ENCODE measurements around the gene STK39. TPM values are rescaled to one million over a fixed set of nuclear protein-coding genes. Genes with fewer than 3 reads are reported as not detected.

Gene STK39
- total RNA-seq, 1 experiment from 2014 or later: 2.9 TPM

GRCh38 chr2:167937403-167937802, 310.0 kb downstream of the STK39 start:
- ChIA-PET POLR2A (no interaction called here), CTCF (interaction anchor here (0.6 kb wide), 1 partner anchor 181 kb away, joined by 3 read pairs; no protein-coding TSS in a partner anchor)
- no peak overlapping the region for H3K27ac Mint-ChIP-seq (ENCODE audit: unreplicated experiment)
- Histone ChIP-seq H3K27me3 (replicated peaks; ENCODE audit: control insufficient read depth, insufficient read depth, low read length) (no peaks in the 10 kb centered on the region; the same call in 1 of the 2 replicates), H3K4me3 (ENCODE audit: low read depth, low read length) (no peak overlapping the region), H3K4me1 (no peaks in the 10 kb centered on the region), H3K9me3 (no peaks in the 10 kb centered on the region), H3K36me3 (ENCODE audit: control insufficient read depth, insufficient read depth, low read length) (no peaks in the 10 kb centered on the region)
- H3K4me3 Mint-ChIP-seq (ENCODE audit: unreplicated experiment): no peak overlapping the region
- no peaks in the 10 kb centered on the region for H3K4me1 Mint-ChIP-seq (ENCODE audit: low read depth, unreplicated experiment)
- TF ChIP-seq, protein P1, sequence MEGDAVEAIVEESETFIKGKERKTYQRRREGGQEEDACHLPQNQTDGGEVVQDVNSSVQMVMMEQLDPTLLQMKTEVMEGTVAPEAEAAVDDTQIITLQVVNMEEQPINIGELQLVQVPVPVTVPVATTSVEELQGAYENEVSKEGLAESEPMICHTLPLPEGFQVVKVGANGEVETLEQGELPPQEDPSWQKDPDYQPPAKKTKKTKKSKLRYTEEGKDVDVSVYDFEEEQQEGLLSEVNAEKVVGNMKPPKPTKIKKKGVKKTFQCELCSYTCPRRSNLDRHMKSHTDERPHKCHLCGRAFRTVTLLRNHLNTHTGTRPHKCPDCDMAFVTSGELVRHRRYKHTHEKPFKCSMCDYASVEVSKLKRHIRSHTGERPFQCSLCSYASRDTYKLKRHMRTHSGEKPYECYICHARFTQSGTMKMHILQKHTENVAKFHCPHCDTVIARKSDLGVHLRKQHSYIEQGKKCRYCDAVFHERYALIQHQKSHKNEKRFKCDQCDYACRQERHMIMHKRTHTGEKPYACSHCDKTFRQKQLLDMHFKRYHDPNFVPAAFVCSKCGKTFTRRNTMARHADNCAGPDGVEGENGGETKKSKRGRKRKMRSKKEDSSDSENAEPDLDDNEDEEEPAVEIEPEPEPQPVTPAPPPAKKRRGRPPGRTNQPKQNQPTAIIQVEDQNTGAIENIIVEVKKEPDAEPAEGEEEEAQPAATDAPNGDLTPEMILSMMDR (IDR thresholded peaks at IDR 0.05; ENCODE audit: insufficient read depth in 1 of 2, low read depth in 1 of 2, low read length in 1 of 2, severe bottlenecking in 1 of 2, unreplicated experiment in 1 of 2): no peak
- no peaks in the 10 kb centered on the region for H3K9me3 Mint-ChIP-seq (ENCODE audit: unreplicated experiment)
- H3K27me3 Mint-ChIP-seq (ENCODE audit: insufficient read depth, unreplicated experiment): peaks cover 19% of the 10 kb centered on the region
- intact Hi-C loops (cut with micrococcal nuclease; ENCODE audit: unreplicated experiment): no loop called here
- H3K36me3 Mint-ChIP-seq (ENCODE audit: insufficient read depth, unreplicated experiment): no peaks in the 10 kb centered on the region
- no TSS peak for BruUV-seq (replicated peaks)
- DNase-seq: no peak

DNA sequence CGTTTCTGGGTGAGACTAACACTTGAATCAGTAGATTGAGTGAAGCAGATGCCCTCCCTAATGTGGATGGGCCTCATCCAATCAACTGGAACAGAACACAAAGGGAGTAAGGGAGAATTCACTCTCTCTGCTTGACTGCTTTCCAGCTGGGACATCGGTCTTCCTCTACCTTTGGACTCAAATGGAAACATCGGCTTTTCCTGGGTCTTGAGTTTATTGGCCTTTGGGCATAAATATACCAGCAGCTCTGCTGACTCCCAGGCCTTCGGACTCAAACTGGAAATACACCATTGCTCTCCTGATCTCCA, 311.6 kb downstream of the STK39 start:
- Mint-ChIP-seq H3K4me3 (ENCODE audit: unreplicated experiment) (no peak overlapping the region), H3K27me3 (ENCODE audit: insufficient read depth, unreplicated experiment) (peaks cover 12% of the 10 kb centered on the region), H3K9me3 (ENCODE audit: unreplicated experiment) (no peaks in the 10 kb centered on the region), H3K36me3 (ENCODE audit: insufficient read depth, unreplicated experiment) (no peaks in the 10 kb centered on the region), H3K4me1 (ENCODE audit: low read depth, unreplicated experiment) (no peaks in the 10 kb centered on the region), H3K27ac (ENCODE audit: unreplicated experiment) (no peak overlapping the region)
- Histone ChIP-seq H3K4me3 (ENCODE audit: low read depth, low read length) (no peak overlapping the region), H3K27me3 (replicated peaks; ENCODE audit: control insufficient read depth, insufficient read depth, low read length) (no peaks in the 10 kb centered on the region; the same call in 1 of the 2 replicates), H3K4me1 (no peaks in the 10 kb centered on the region), H3K36me3 (ENCODE audit: control insufficient read depth, insufficient read depth, low read length) (no peaks in the 10 kb centered on the region), H3K9me3 (no peaks in the 10 kb centered on the region)
- POLR2A ChIA-PET: no interaction called here
- TF ChIP-seq, protein P1 (IDR thresholded peaks at IDR 0.05; ENCODE audit: insufficient read depth in 1 of 2, low read depth in 1 of 2, low read length in 1 of 2, severe bottlenecking in 1 of 2, unreplicated experiment in 1 of 2): no peak
- no TSS peak for BruUV-seq (replicated peaks)
- CTCF ChIA-PET: no interaction called here
- intact Hi-C loops (cut with micrococcal nuclease; ENCODE audit: unreplicated experiment): no loop called here
- DNase-seq: no peak

- no peaks in the 10 kb centered on the region for H3K9me3 ChIP-seq
- POLR2A ChIA-PET: no interaction called here
- Mint-ChIP-seq H3K27ac (ENCODE audit: unreplicated experiment) (no peak overlapping the region), H3K9me3 (ENCODE audit: unreplicated experiment) (no peaks in the 10 kb centered on the region), H3K4me3 (ENCODE audit: unreplicated experiment) (no peak overlapping the region), H3K27me3 (ENCODE audit: insufficient read depth, unreplicated experiment) (peaks cover 9% of the 10 kb centered on the region), H3K4me1 (ENCODE audit: low read depth, unreplicated experiment) (no peaks in the 10 kb centered on the region), H3K36me3 (ENCODE audit: insufficient read depth, unreplicated experiment) (no peaks in the 10 kb centered on the region)
- H3K27me3 ChIP-seq (replicated peaks; ENCODE audit: control insufficient read depth, insufficient read depth, low read length): no peaks in the 10 kb centered on the region
- BruUV-seq (replicated peaks): no TSS peak
- no peak for DNase-seq
- TF ChIP-seq, protein P1 (IDR thresholded peaks at IDR 0.05; ENCODE audit: insufficient read depth in 1 of 2, low read depth in 1 of 2, low read length in 1 of 2, severe bottlenecking in 1 of 2, unreplicated experiment in 1 of 2): no peak
- CTCF ChIA-PET: no interaction called here
- intact Hi-C loops (cut with micrococcal nuclease; ENCODE audit: unreplicated experiment): no loop called here
- no peak overlapping the region for H3K4me3 ChIP-seq (ENCODE audit: low read depth, low read length)
- no peaks in the 10 kb centered on the region for H3K36me3 ChIP-seq (ENCODE audit: control insufficient read depth, insufficient read depth, low read length)
- H3K4me1 ChIP-seq: no peaks in the 10 kb centered on the region
Observed at GRCh38 chr2:167933097-167933814, 314.1 kb downstream of the STK39 start.

Data from Caco-2 (cell line).